H9 (cell line): ENCODE data around the gene APOBEC3B. TPM values are rescaled to one million over a fixed set of nuclear protein-coding genes. Genes with fewer than 3 reads are reported as not detected.

Source experiments
- DNase-seq: peaks from one replicate; pipeline ENCODE4 v3.0.0-alpha.2; 2017
- H2AFZ ChIP-seq: one replicate; pipeline ENCODE4 v1.6.1; 2013; ENCODE audit warnings: mild to moderate bottlenecking, low read length, control low read depth, moderate library complexity
- H2AK5ac ChIP-seq: 2 replicates; pipeline ENCODE4 v1.6.1; 2013; ENCODE audit warnings: low read length, control low read depth, mixed read lengths; ENCODE audit not compliant: insufficient read length
- H2BK120ac ChIP-seq: one replicate; pipeline ENCODE4 v1.6.1; 2013; ENCODE audit warnings: low read depth, mild to moderate bottlenecking, low read length, control low read depth, inconsistent platforms; ENCODE audit not compliant: poor library complexity, severe bottlenecking
- H2BK12ac ChIP-seq: 2 replicates; pipeline ENCODE4 v1.6.1; 2013; ENCODE audit warnings: low read length, control low read depth, mixed read lengths, low read depth; ENCODE audit not compliant: insufficient read length
- H2BK15ac ChIP-seq: 2 replicates; pipeline ENCODE4 v1.6.1; 2013; ENCODE audit warnings: low read depth, low read length, control low read depth
- H2BK20ac ChIP-seq: one replicate; pipeline ENCODE4 v1.6.1; 2013; ENCODE audit warnings: low read depth, mild to moderate bottlenecking, low read length, control low read depth, inconsistent platforms; ENCODE audit not compliant: poor library complexity, severe bottlenecking
- H2BK5ac ChIP-seq: 2 replicates; pipeline ENCODE4 v1.6.1; 2013; ENCODE audit warnings: low read length, control low read depth, mixed read lengths; ENCODE audit not compliant: insufficient read length
- H3K14ac ChIP-seq: 2 replicates; pipeline ENCODE4 v1.6.1; 2013; ENCODE audit warnings: low read length, control low read depth; ENCODE audit not compliant: insufficient read depth
- H3K18ac ChIP-seq: 2 replicates; pipeline ENCODE4 v1.6.1; 2013; ENCODE audit warnings: low read depth, mild to moderate bottlenecking, mixed read lengths, low read length, control low read depth; ENCODE audit not compliant: insufficient read length
- H3K23ac ChIP-seq: 2 replicates; pipeline ENCODE4 v1.6.1; 2013; ENCODE audit warnings: low read length, control low read depth, mixed read lengths, low read depth; ENCODE audit not compliant: insufficient read length
- H3K23me2 ChIP-seq: 2 replicates; pipeline ENCODE4 v1.6.1; 2013; ENCODE audit warnings: low read depth, mild to moderate bottlenecking, mixed read lengths, low read length, control low read depth; ENCODE audit not compliant: insufficient read length, poor library complexity, severe bottlenecking
- H3K27ac ChIP-seq: 2 replicates; pipeline ENCODE4 v1.5.1; 2013; ENCODE audit warnings: low read length, control low read depth, mixed read lengths, low read depth; ENCODE audit not compliant: insufficient read length
- H3K27me3 ChIP-seq: 2 replicates; pipeline ENCODE4 v1.6.1; 2013; ENCODE audit warnings: low read length, control low read depth, inconsistent platforms; ENCODE audit not compliant: insufficient read depth
- H3K4ac ChIP-seq: 2 replicates; pipeline ENCODE4 v1.6.1; 2013; ENCODE audit warnings: low read depth, mild to moderate bottlenecking, control low read depth, inconsistent platforms, low read length, moderate library complexity
- H3K4me1 ChIP-seq: 2 replicates; pipeline ENCODE4 v1.6.1; 2013; ENCODE audit warnings: low read length, control low read depth, inconsistent platforms; ENCODE audit not compliant: insufficient read depth
- H3K4me2 ChIP-seq: 2 replicates; pipeline ENCODE4 v1.6.1; 2013; ENCODE audit warnings: low read length, control low read depth, mixed read lengths; ENCODE audit not compliant: insufficient read length, insufficient read depth
- H3K56ac ChIP-seq: 2 replicates; pipeline ENCODE4 v1.6.1; 2013; ENCODE audit warnings: low read depth, mild to moderate bottlenecking, mixed read lengths, low read length, control low read depth; ENCODE audit not compliant: insufficient read length
- H3K79me1 ChIP-seq: 2 replicates; pipeline ENCODE4 v1.6.1; 2013; ENCODE audit warnings: low read depth, mild to moderate bottlenecking, moderate library complexity, low read length, control low read depth, inconsistent platforms; ENCODE audit not compliant: insufficient read depth, poor library complexity, severe bottlenecking
- H3K79me2 ChIP-seq: 2 replicates; pipeline ENCODE4 v1.6.1; 2013; ENCODE audit warnings: low read length, control low read depth, inconsistent platforms; ENCODE audit not compliant: insufficient read depth
- H3K9ac ChIP-seq: 2 replicates; pipeline ENCODE4 v1.6.1; 2013; ENCODE audit warnings: low read length, control low read depth, mixed read lengths; ENCODE audit not compliant: insufficient read length; ENCODE audit errors: extremely low read depth
- H3K9me3 ChIP-seq: one replicate; pipeline ENCODE4 v1.6.1; 2013; ENCODE audit warnings: low read depth, low read length, inconsistent platforms; ENCODE audit not compliant: control insufficient read depth
- H3T11ph ChIP-seq: one replicate; pipeline ENCODE4 v1.6.1; 2013; ENCODE audit warnings: mild to moderate bottlenecking, low read length, control low read depth, inconsistent platforms
- H4K20me1 ChIP-seq: one replicate; pipeline ENCODE4 v1.6.1; 2013; ENCODE audit not compliant: control insufficient read depth, insufficient read length, insufficient read depth
- H4K5ac ChIP-seq: 2 replicates; pipeline ENCODE4 v1.6.1; 2013; ENCODE audit warnings: low read depth, mild to moderate bottlenecking, mixed read lengths, low read length, control low read depth; ENCODE audit not compliant: insufficient read length
- H4K8ac ChIP-seq: replicated peaks from 2 replicates; pipeline ENCODE4 v1.6.1; 2013; ENCODE audit warnings: low read length, control low read depth, mixed read lengths, low read depth; ENCODE audit not compliant: insufficient read length
- H4K91ac ChIP-seq: 2 replicates; pipeline ENCODE4 v1.6.1; 2013; ENCODE audit warnings: low read depth, mild to moderate bottlenecking, moderate library complexity, mixed read lengths, low read length, control low read depth; ENCODE audit not compliant: insufficient read length
- H3K27ac Mint-ChIP-seq, 3 experiments: 2 replicates in 2 of 3; 3 replicates in 1 of 3; pipeline ENCODE4 v1.8.0; 2020 to 2021; ENCODE audit warnings: mixed read lengths in 3 of 3, mild to moderate bottlenecking in 1 of 3, moderate library complexity in 1 of 3
- H3K27me3 Mint-ChIP-seq: 2 replicates; pipeline ENCODE4 v1.8.0; 2021; ENCODE audit warnings: low read depth, mild to moderate bottlenecking, moderate library complexity, mixed read lengths
- H3K36me3 Mint-ChIP-seq, 3 experiments: 2 replicates in 2 of 3; 3 replicates in 1 of 3; pipeline ENCODE4 v1.8.0; 2020 to 2021; ENCODE audit warnings: low read depth in 3 of 3, mixed read lengths in 3 of 3; ENCODE audit not compliant: insufficient read depth in 1 of 3
- H3K4me1 Mint-ChIP-seq, 2 experiments: 2 replicates each; pipeline ENCODE4 v1.8.0; 2020; ENCODE audit warnings: mixed read lengths in 2 of 2
- H3K4me3 Mint-ChIP-seq, 2 experiments: 2 replicates in 1 of 2; 3 replicates in 1 of 2; pipeline ENCODE4 v1.8.0; 2020 to 2021; ENCODE audit warnings: mild to moderate bottlenecking in 2 of 2, mixed read lengths in 2 of 2, moderate library complexity in 1 of 2
- H3K9me3 Mint-ChIP-seq, 2 experiments: 2 replicates in 1 of 2; 3 replicates in 1 of 2; pipeline ENCODE4 v1.8.0; 2020; ENCODE audit warnings: mild to moderate bottlenecking in 2 of 2, mixed read lengths in 2 of 2, moderate library complexity in 1 of 2
- WGBS: extraction: QIAGEN DNeasy Blood & Tissue Kit; methylation state at CpG from one replicate; pipeline ENCODE4 v1.1.7; 2013; ENCODE audit warnings: missing lambda C conversion rate, low lambda C conversion rate, mixed read lengths; ENCODE audit not compliant: insufficient read length; ENCODE audit errors: extremely low coverage; 5-methylcytosine and 5-hydroxymethylcytosine counted together
- total RNA-seq: library from RNA; stranded (reverse); gene quantifications from 2 replicates; pipeline ENCODE4 v1.2.1, GENCODE V29; 2021
- TF ChIP-seq, protein P1 (sequence below): fragments of 200-600 bp; sonication (generic); conservative IDR thresholded peaks from 3 replicates; pipeline ENCODE4 v1.8.0; 2021; ENCODE audit warnings: antibody characterized with exemption, mild to moderate bottlenecking

Gene APOBEC3B
- total RNA-seq, 1 experiment from 2014 or later, result 29.0 TPM

DNA sequence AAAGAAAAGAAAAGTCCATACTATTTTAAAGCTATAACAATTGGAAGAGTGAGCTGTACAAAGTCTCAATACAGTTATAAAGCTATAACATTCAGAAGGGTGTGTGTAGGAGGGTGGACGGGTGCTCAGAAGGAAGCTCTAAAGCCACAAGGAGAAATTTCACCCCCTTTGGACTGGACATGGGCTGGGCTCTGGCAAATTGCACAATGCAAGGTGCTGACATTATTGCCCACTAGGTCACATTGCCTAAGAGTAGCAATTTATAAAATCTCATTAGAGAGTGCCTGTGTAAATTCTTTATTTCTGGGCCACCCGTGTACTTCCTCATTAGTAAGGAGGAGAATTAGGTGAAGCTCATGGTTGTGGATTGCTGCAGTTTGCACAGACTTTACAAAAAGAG is 30.4 kb upstream of the APOBEC3B start:
- H3K36me3 Mint-ChIP-seq, result no peaks in the 10 kb centered on the region
- no peak overlapping the region for H2AK5ac ChIP-seq
- H3K4me1 ChIP-seq, result no peaks in the 10 kb centered on the region
- no peak overlapping the region for H2BK15ac ChIP-seq
- no peak overlapping the region for H2BK120ac ChIP-seq
- no peak overlapping the region for H3K18ac ChIP-seq
- H3K79me2 ChIP-seq, result no peaks in the 10 kb centered on the region
- H2AFZ ChIP-seq, result no peak overlapping the region
- H3K27me3 Mint-ChIP-seq, result peaks cover 19% of the 10 kb centered on the region
- no CpG with 5 or more reads among the region's 2 CpGs for WGBS
- no peaks in the 10 kb centered on the region for H4K20me1 ChIP-seq
- H2BK20ac ChIP-seq, result no peak overlapping the region
- H4K8ac ChIP-seq, result no peak overlapping the region
- no peak overlapping the region for H2BK5ac ChIP-seq
- H3K9me3 Mint-ChIP-seq, result no peaks in the 10 kb centered on the region; a peak in 1 of 5 replicates
- no peak overlapping the region for H3K4ac ChIP-seq
- H3K56ac ChIP-seq, result no peak overlapping the region
- H3K4me2 ChIP-seq, result no peak overlapping the region
- DNase-seq, result no peak
- TF ChIP-seq, protein P1, sequence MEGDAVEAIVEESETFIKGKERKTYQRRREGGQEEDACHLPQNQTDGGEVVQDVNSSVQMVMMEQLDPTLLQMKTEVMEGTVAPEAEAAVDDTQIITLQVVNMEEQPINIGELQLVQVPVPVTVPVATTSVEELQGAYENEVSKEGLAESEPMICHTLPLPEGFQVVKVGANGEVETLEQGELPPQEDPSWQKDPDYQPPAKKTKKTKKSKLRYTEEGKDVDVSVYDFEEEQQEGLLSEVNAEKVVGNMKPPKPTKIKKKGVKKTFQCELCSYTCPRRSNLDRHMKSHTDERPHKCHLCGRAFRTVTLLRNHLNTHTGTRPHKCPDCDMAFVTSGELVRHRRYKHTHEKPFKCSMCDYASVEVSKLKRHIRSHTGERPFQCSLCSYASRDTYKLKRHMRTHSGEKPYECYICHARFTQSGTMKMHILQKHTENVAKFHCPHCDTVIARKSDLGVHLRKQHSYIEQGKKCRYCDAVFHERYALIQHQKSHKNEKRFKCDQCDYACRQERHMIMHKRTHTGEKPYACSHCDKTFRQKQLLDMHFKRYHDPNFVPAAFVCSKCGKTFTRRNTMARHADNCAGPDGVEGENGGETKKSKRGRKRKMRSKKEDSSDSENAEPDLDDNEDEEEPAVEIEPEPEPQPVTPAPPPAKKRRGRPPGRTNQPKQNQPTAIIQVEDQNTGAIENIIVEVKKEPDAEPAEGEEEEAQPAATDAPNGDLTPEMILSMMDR, result no peak
- H4K91ac ChIP-seq, result no peak overlapping the region
- no peaks in the 10 kb centered on the region for H3K27me3 ChIP-seq
- no peak overlapping the region for H3K14ac ChIP-seq
- no peak overlapping the region for H3K4me3 Mint-ChIP-seq
- no peak overlapping the region for H3K23ac ChIP-seq
- no peak overlapping the region for H3T11ph ChIP-seq
- no peaks in the 10 kb centered on the region for H3K23me2 ChIP-seq
- H2BK12ac ChIP-seq, result no peak overlapping the region
- H3K9me3 ChIP-seq, result no peaks in the 10 kb centered on the region
- H3K27ac ChIP-seq, result no peak overlapping the region
- H3K27ac Mint-ChIP-seq, result no peak overlapping the region; a peak in 1 of 7 replicates
- H3K4me1 Mint-ChIP-seq, result peaks cover 12 to 17% of the 10 kb centered on the region in 2 experiments
- H3K9ac ChIP-seq, result no peak overlapping the region
- no peaks in the 10 kb centered on the region for H3K79me1 ChIP-seq
- no peak overlapping the region for H4K5ac ChIP-seq
